AG09309 (cell line): ENCODE measurements around the gene MXD3.
"Not testable (repeated sequence)": the region's sequence is repeated elsewhere in the genome, so short reads cannot be mapped to it uniquely, and the experiment has no call there.

ENCODE experiments used
- DNase-seq: peaks from one replicate; pipeline ENCODE4 v3.0.0-alpha.2; 2010; ENCODE audit warnings: low read depth
- H3K4me3 ChIP-seq: 2 replicates; pipeline ENCODE4 v1.5.1; 2011; ENCODE audit warnings: mild to moderate bottlenecking, low read depth, low read length, moderate library complexity; ENCODE audit not compliant: control insufficient read depth
- CTCF ChIP-seq: IDR thresholded peaks from 2 replicates; pipeline ENCODE4 v1.5.1; 2011; ENCODE audit warnings: mild to moderate bottlenecking, low read depth, low read length, inconsistent platforms; ENCODE audit not compliant: insufficient read depth, control insufficient read depth; ENCODE audit errors: missing control alignments

MXD3 gene

GRCh38 chr5:177344891-177345290, 33.2 kb upstream of the MXD3 start:
- H3K4me3 ChIP-seq = no peak overlapping the region
- DNase-seq = no peak
- no peak for TF ChIP-seq CTCF

GRCh38 chr5:177343777-177344176, 32.1 kb upstream of the MXD3 start:
- no peak for TF ChIP-seq CTCF

GRCh38 chr5:177343000-177343399, 31.3 kb upstream of the MXD3 start:
- DNase-seq = not testable (repeated sequence)

More at GRCh38 chr5:177343777-177344176, 32.1 kb upstream of the MXD3 start:
- no peak overlapping the region for H3K4me3 ChIP-seq
- DNase-seq = no peak

GRCh38 chr5:177339107-177339638, 27.5 kb upstream of the MXD3 start:
- no peak for TF ChIP-seq CTCF
- DNase-seq = no peak
- no peak overlapping the region for H3K4me3 ChIP-seq

More at GRCh38 chr5:177343000-177343399, 31.3 kb upstream of the MXD3 start:
- H3K4me3 ChIP-seq = not testable (repeated sequence)

DNA sequence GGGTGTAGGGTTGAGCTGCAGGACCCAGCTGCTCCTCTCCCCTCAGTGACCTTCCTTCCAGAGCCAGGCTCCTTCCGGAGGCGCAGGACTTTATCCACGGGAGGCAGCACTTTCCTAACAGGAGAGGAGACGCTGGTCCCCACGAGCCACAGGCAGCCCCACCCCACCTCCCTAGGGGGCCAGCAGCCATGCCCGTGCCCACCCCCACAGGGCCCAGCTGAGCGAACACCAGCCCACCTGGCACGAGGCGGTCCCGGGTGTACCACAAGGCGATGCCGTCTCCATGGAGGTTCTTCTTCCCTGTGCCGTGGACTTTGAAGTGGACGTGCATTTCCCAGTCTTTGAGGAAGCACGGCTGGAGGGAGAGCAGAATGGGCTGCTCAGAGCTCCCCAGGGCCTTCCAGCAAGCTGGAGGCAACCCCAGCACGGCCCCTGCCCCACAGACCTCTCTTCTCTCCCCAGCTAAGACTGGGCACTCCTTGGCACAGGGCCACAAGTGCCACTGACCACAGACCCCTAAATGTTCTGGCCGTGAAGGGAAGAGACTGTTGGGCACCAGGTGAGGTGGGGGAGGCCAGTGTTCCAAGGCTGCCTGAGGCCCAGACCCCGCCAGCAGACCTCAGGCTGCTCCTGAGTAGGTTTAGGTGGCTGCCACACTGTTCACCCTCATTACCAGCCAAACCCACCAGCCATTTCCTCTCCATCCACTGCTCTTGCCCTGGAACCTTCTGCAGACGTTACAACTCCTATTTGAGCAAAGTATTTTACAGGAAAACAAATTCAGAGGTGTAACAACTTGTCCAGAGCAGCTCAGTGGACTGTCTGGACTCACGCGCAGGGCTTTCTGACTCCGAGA, 26.8 kb upstream of the MXD3 start:
- no peak for DNase-seq
- no peak for TF ChIP-seq CTCF

GRCh38 chr5:177336603-177337494, 25.2 kb upstream of the MXD3 start:
- TF ChIP-seq CTCF = no peak
- DNase-seq = no peak
- H3K4me3 ChIP-seq = no peak overlapping the region

More for the DNA sequence above, 26.8 kb upstream of the MXD3 start:
- no peak overlapping the region for H3K4me3 ChIP-seq
